HG03196 (cell line): Measurements from ENCODE around the gene BMP2K.
A peak's percentile ranks its signal among the peaks of the same experiment; 100 is the strongest.

Experiments
- ATAC-seq: cut with Tn5 transposase; IDR thresholded peaks from one replicate; pipeline ENCODE4 v1.9.1; 2021; ENCODE audit not compliant: unreplicated experiment

The BMP2K gene

GRCh38 chr4:78923464-78924312, 147.5 kb downstream of the BMP2K start:
- peak; percentile 57 for ATAC-seq

- no peak for ATAC-seq
Measured at GRCh38 chr4:78926826-78927225, 150.7 kb downstream of the BMP2K start.

- no peak for ATAC-seq
Measured at GRCh38 chr4:78928835-78929234, 152.7 kb downstream of the BMP2K start.

GRCh38 chr4:78930016-78930629, 154.0 kb downstream of the BMP2K start:
- no peak for ATAC-seq

- ATAC-seq, result no peak
Measured at GRCh38 chr4:78936989-78937388, 160.8 kb downstream of the BMP2K start.

- ATAC-seq, result no peak
Measured at GRCh38 chr4:78937837-78938236, 161.7 kb downstream of the BMP2K start.

GRCh38 chr4:78938474-78938867, 162.3 kb downstream of the BMP2K start:
- ATAC-seq, result no peak

- ATAC-seq, result peak; percentile 98
Measured at GRCh38 chr4:78938868-78939666, 162.9 kb downstream of the BMP2K start, which contains the start of gene PAQR3. Gene PAQR3, minus strand, starts transcription at chr4:78939438. Its CDS starts 214 bp downstream, at chr4:78939224.

- peak; percentile 15 for ATAC-seq
Measured at GRCh38 chr4:78939667-78940008, 163.5 kb downstream of the BMP2K start.

- no peak for ATAC-seq
Measured at GRCh38 chr4:78940752-78941151, 164.6 kb downstream of the BMP2K start.

- no peak for ATAC-seq
Measured at GRCh38 chr4:78944381-78944780, 168.2 kb downstream of the BMP2K start.

GRCh38 chr4:78945651-78946179, 169.6 kb downstream of the BMP2K start:
- no peak for ATAC-seq

GRCh38 chr4:78949735-78950134, 173.6 kb downstream of the BMP2K start:
- no peak for ATAC-seq

GRCh38 chr4:78951862-78952472, 175.8 kb downstream of the BMP2K start:
- no peak for ATAC-seq

- no peak for ATAC-seq
Measured at GRCh38 chr4:78953231-78953630, 177.1 kb downstream of the BMP2K start.

- no peak for ATAC-seq
Measured at GRCh38 chr4:78953769-78954666, 177.9 kb downstream of the BMP2K start.

- no peak for ATAC-seq
Measured at GRCh38 chr4:78956975-78957374, 180.8 kb downstream of the BMP2K start.

- ATAC-seq, result no peak
Measured at GRCh38 chr4:78960926-78961325, 184.8 kb downstream of the BMP2K start.
